HG03469 (cell line): ENCODE data around the gene PDZD2.
"Not testable (repeated sequence)": the region's sequence is repeated elsewhere in the genome, so short reads cannot be mapped to it uniquely, and the experiment has no call there.

Source experiments
- ATAC-seq: cut with Tn5 transposase; IDR thresholded peaks from one replicate; pipeline ENCODE4 v1.9.1; 2021; ENCODE audit warnings: mild to moderate bottlenecking, moderate library complexity, moderate number of reproducible peaks; ENCODE audit not compliant: unreplicated experiment

Gene PDZD2

DNA sequence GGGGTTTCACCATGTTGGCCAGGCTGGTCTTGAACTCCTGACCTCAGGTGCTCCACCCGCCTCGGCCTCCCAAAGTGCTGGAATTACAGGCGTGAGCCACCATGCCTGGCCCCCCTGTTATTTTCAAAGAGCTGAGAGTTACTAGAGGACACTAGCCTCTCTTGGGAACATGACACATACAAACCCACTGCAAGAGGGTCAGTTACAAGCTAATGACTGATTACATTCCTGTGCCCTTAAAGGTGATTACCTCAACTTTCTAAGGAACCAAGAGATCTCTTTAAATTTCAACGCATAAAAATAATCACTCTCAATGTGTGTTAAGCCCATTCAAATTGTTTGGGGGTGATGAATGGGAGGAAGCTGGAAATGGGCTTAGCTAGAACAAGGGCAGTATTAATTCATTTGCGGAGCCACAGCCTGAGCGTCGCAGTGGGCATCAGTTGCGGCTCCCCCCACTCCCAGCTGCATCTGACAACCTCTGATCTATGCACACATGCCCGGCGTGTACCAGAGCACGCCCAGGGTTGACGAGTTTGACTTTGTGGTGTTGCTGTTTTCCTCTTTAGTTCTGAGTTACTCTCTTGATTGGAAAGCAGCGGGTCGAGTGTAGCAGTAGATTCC, 388.3 kb downstream of the PDZD2 start:
- no peak for ATAC-seq

DNA sequence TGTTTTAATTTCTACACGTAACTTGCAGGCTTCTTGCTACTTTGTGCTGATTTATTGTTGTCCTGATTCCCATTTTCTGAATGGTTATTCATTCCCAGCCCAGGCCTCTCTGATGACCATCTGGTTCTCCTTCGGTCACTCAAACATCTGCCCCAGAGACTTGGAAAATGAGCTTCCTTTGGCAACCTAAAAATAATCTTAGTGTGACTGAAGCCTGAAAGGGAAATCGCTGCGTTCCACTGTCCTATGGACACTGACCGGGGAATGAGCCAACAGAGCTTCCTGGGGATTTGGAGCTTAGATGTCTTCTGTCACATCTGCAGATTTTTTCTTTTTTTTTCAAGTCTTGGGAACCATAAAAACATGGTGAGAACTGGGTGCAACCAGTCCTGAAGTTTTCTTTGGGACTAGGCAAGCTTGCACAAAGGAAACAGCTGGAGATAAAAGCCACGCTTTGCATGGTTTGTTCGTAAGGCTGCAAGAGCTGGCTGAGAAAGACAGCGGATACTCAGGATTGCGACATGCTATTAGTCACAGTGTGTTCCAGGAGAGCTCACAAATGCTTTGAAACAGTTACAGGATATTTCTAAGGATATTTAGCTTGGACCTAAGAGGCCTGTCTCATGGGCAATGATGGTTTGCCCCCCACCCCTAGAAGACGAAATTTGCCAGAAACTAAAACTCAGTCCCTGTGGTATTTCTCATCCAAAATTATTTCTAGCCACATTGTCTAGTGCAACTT, 389.0 kb downstream of the PDZD2 start:
- ATAC-seq = no peak

DNA sequence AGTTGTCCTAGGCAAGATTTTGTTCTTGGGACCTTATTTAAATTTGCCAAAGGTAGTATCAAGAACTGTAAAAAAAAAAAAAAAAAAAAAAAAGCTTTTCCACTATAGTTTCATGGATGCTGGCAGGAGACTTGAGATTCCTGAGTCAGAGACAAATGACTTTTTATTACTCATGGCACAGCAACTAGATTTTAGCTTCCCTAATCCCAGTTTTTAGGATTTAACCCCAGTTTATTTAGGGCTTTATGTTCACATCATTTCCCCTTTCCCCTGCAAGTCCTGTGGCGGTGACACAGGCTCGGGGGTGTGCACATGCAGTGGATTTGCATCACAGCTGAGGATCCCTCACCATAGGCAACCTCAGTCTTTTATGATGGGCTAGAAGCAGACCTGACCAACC, 390.3 kb downstream of the PDZD2 start:
- no peak for ATAC-seq

DNA sequence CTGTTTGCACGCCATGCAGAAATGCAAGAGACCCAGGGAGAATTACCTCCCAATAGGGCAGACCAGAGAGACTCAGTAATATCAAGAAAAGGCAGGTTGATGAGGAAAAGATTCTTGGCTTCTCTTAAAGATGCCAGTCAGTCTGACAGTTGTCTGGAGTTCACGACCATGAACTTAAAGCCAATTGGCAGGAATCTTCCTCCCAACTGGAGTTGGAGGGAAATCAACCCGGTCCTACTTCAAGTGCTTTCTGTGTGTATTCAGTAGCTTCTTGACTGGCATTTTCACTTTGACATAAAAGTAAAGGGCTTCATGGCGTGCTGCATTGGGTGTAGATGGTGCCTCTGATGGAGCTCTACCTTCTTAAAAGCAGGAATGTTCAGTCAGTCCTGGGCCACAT, 390.9 kb downstream of the PDZD2 start:
- ATAC-seq = no peak

DNA sequence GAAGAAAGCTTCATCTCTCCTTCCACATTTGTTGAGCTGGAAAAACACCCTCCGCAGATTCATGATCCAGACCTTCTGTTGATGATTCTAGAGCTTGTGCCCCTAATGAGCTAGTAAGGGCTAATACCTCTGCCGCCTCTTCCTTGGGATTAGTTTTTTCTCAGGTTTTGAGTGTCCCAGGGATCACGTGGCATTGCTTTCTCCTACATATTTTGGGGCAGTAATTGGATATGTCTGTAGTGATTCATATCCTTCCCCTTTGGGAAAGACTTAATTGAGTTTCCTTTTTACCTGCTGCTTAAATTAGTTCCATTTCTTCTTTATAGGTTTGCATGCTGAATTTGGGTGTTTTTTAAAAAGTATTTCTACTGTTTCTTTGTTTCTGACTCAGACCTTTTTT, 391.3 kb downstream of the PDZD2 start:
- ATAC-seq = no peak

DNA sequence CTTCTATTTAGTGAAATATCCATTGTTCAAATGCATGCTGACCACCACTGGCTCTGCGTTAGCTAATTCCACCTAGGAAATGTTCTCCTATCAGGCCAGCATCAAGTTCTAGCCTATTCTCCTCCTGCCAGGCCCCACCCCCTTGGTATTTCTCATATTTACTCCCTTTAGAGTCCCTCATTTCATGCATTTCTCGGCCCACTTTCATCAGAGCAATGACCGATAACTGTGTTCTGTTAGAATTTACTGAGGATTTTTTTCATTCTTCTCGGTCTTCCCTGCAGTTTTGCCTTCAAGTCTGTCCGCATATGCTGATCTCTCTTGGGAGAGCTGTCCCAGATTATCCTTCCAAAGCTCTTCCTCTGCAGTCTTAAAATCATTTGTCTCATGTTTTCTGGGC, 391.8 kb downstream of the PDZD2 start:
- ATAC-seq = no peak

DNA sequence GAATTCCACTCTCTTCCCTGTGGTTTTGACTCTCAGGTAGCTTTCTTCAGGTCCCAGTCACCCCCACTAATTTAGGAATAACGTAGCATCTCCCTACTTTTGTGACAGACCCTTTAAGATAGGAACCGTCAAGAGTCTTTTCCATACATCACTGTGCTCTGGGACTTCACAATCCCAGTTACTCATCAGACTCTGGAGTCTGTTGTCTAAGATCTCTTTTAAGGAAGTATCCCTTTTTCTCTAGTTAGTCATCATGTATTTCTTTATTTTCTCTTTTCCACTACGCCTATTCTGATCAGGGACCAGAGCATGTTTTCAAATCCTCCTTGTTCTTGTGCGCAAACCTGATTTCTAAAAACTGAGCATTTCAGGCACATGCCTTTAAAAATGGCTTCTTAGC, 392.2 kb downstream of the PDZD2 start:
- ATAC-seq = no peak

DNA sequence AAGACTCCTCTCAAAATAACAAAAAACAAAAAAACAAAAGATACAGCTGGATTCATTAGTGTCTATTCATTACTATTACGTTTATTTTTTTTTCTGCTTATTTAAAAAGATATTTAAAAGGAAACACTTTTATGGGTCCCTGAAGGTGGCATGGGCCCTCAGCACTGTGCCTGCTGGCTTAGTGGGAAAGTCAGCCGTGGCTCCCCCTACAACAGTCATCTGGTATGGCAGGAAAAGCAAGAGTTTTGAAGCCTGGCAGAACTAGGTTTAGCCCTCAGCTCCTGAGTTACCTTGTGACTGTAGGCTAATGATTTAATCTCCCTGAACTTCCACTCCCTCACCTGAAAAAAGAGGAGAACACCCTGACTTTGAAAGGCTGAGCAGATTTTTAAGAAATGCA, 399.6 kb downstream of the PDZD2 start:
- no peak for ATAC-seq

DNA sequence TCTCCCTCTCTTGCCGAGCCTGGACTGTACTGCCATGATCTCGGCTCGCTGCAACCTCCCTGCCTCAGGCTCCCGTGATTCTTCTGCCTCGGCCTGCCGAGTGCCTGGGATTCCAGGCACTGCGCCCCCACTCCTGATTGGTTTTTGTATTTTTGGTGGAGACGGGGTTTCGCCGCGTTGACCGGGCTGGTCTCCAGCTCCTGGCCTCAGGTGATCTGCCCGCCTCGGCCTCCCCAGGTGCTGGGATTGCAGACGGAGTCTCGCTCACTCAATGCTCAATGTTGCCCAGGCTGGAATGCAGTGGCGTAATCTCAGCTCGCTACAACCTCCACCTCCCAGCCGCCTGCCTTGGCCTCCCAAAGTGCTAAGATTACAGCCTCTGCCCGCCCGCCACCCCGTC, 400.2 kb downstream of the PDZD2 start:
- not testable (repeated sequence) for ATAC-seq

DNA sequence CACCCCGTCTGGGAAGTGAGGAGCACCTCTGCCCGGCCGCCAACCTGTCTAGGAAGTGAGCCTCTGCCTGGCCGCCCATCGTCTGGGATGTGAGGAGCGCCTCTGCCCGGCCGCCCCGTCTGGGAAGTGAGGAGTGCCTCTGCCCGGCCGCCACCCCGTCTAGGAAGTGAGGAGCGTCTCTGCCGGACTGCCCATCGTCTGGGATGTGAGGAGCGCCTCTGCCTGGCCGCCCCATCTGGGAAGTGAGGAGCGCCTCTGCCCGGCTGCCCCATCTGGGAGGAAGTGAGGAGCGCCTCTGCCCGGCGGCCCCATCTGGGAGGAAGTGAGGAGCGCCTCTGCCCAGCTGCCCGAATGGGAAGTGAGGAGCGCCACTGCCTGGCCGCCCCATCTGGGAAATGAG, 400.7 kb downstream of the PDZD2 start:
- not testable (repeated sequence) for ATAC-seq

DNA sequence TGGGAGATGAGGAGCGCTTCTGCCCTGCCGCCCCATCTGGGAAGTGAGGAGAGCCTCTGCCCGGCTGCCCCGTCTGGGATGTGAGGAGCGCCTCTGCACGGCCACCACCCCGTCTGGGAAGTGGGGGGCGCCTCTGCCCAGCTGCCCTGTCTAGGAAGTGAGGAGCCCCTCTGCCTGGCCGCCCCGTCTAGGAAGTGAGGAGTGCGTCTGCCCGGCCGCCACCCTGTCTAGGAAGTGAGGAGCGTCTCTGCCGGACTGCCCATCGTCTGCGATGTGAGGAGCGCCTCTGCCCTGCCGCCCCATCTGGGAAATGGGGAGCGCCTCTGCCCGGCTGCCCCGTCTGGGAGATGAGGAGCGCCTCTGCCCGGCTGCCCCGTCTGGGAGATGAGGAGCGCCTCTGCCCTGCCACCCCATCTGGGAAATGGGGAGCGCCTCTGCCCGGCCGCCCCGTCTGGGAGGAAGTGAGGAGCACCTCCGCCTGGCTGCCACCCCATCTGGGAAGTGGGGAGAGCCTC, 401.3 kb downstream of the PDZD2 start:
- ATAC-seq = not testable (repeated sequence)

DNA sequence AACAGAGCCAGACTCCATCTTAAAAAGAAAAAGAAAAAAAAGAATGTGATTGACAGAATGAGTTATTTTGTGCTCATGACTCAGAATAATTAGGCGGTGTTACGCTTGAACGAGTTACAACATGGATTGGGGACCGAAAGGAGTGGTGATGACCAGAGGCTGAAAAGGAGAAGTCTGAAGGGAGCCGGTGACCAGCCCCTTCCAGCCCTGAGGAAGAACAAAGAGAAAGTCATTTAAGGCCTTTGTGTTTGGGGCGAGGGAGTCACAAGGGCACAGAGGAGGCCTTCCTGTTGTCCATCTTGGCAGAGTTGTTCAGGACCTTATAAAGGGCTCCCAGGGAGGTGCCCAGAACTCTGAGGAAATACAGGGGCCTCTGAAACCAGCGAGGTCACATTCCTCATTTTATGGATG, 403.6 kb downstream of the PDZD2 start:
- no peak for ATAC-seq

DNA sequence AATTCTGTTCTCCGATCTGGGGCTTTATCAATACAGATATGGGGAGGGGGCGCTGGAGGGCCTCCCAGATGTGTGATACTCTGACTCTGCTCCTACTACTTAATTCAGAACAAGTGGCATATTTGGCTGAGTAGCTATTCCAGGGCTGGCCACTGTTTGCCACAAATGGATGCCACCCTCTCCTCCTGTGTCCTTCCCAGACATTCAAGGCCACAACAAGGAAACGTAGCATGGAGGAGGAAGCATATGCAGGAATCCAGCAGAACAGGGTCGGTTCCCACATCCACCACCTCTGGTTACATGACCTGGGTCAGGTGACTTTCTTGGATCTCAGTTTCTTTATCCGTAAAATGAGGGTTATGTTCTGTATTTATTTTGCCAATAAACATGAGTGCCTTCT, 404.2 kb downstream of the PDZD2 start:
- ATAC-seq = no peak

DNA sequence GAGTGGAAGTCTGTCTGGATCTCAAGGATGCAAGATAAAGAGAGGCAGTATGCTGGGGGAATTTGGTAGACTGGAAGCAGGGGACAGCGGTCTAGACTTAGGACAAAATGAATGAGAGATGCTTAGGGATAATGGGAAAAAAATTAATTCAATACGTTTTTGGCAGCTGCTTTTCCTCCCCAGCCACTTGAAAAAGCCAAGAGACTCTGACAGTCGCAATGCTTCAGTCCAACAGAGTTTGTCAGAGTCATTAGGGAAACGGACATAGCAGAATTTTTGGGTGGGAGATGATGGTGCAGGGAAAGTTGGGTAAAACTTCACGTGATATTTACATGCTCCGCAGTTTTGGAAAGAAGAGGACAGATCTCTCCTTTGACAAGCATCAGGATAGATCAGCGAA, 405.5 kb downstream of the PDZD2 start:
- ATAC-seq = no peak

DNA sequence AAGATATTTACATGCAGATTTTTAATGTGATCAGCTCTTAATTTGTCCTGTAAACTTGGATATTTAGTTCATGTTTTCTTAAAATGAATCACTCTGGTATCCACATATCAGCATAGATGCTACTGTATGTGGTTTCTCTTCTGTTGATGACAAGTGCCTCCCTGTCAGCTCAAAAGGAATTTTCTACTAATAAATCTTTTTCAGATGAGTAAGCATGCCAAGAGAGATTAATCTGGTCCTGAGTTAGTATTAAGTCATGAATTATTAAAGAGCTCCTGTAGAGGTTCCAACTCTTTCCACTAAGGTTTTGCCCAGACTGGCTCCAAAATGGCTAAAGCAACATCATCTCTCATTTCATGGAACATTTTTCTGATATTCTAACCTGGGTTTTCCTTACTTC, 406.0 kb downstream of the PDZD2 start:
- ATAC-seq = no peak

DNA sequence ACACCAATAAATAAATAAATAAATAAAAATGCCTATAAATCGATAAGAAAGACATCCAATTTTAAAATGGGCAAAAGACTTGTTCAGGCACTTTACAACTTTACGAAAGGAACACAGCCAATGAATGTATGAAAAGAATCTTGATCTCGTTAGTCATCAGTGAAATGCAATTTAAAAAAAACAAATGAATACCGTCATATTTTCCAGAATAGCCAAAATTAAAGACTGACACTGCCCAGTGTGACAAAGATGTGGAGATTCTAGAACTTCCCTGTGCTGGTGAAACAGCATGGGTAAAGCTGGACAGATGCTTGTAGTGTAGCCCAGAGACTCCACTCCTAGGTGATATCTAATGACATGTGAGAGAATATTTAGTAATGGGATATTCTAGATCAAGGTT, 408.1 kb downstream of the PDZD2 start:
- ATAC-seq = no peak

DNA sequence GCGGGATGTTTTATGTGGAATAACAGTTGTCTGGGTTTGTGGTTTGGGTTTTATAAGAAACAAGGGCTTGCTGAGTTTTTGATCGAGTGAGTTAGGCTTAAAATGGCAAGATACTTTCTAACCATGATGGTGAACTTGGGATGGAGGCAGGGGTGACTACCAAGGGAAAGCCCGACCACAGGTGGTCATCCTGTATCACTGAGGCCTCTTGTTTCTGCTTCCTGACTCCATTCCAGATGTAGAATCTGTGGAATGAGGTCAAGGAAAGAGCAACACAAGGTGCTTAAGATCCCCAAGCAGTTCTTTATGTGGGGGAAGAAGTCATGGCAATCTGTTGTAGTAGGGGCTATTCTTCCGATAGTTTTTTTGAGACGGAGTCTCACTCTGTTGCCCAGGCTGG, 412.9 kb downstream of the PDZD2 start:
- ATAC-seq = no peak

DNA sequence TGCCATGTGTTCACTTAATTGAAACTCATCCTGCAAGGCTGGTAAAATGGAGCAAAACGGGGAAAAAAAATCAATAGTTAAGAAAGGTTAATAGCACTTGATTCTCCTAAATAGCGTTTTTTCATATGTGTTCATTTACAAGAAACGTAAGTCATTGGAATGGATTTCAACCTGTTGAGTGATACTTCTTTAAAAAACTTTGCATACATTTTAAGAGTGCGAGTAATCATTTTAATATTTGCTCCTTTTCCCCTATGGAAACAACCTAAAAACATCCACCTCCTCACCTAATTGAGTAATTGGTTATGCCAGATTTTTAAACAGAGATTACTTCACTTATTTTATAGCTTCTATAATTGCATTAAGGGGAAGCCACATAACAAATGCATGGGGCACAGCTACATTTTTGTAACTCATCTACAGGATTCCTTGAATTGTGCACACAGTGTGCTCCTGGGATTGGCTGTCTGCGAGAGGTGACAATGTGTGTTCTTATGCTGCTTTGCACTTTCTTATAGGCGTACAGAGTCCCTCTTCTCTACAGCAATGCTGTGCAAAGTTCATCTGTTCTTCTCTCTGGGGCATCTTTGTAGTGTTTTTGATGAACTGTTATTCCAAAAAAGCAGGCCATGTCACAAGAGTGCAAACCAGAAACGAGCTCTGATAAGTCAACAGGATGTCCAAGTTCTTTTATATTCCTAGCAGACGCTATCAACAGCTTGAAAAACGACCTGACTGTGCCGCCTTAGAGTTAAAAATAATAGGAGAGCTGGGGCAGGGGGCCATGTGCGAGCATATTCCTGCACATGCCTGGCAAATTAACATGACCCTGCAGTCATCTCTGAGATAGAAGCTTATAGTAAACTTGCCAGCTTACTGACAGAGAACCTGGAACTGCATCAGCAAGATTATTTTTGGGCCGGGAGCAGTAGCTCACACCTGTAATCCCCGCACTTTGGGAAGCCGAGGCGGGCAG, 417.2 kb downstream of the PDZD2 start:
- no peak for ATAC-seq

DNA sequence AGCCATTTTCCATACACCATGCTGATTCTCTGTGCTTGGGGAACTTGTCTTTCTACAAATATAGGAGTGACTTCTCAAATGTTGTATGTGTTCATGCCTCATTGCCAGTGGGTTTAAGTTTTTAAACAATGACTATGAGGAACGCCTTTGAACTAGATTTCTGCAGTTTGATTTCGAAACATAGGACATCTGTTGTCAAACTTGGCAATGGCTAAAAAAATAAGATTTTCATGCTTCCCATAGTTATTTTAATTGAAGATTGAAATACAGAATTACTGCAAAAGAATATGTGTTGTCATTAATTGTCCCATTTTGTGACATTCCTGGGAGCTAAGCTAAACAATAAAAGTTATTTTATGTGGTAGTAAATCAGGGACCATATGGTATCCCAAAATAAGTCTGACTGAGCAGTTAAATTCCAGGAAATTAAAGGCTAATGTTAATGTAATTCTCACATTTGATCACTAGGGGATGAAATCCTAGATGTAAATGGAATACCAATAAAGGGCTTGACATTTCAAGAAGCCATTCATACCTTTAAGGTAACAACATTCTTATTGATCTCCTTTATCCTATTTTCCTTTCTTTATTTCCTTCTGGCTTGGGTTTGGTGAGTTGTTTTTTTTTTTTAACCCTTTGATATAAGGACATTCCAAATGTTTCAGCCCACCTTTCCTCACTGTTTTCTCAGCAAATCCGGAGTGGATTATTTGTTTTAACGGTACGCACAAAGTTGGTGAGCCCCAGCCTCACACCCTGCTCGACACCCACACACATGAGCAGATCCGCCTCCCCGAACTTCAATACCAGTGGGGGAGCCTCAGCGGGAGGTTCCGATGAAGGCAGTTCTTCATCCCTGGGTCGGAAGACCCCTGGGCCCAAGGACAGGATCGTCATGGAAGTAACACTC, 418.5 kb downstream of the PDZD2 start:
- ATAC-seq = no peak

DNA sequence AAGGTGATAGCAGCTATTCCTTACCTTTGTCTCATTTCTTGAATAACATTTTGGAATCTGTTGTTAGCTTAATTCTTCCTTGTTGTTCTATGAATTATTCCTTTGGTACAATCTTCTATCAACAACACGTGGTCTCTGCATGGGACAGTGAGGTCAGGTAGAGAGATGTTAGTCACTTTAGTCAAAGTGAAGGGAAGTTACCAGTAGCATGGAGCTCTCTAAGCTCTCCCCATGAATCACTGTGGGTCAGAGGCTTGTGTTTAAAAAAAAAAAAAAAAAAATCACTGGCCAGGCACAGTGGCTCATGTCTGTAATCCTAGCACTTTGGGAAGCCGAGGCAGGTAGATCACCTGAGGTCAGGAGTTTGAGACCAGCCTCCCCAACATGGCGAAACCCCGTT, 419.2 kb downstream of the PDZD2 start:
- ATAC-seq = no peak
